ENCODE measurements around the gene OCA2.

The OCA2 gene

DNA sequence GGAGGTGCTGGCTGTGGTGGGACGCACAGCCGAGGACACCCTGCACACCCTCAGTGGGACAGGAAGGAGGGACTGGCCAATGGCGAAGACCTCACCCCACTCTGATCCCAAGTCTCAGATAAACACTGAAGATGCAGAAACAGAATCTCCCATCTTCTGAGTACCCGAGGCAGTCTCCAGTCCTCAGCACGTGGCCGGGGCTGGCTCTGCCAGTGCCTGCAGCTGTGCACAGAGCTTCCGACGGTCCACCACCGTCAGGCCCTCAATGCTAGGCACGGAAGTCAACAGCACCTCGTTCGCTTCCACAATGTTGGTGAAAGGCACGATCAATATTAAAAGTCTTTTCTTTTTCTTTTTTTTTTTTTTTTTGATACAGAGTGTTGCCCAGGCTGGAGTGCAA lies 16.8 kb upstream of the OCA2 start:
- no peak overlapping the region for H3K4me2 ChIP-seq (ENCODE audit: low read length, poor library complexity, severe bottlenecking)
- H3K4ac ChIP-seq (ENCODE audit: low read depth in 1 of 2, low read length in 2 of 2) = no peak overlapping the region
- no peak overlapping the region for H2AK5ac ChIP-seq (ENCODE audit: low read length, severe bottlenecking)
- H2BK15ac ChIP-seq (ENCODE audit: low read depth, poor library complexity, severe bottlenecking) = no peak overlapping the region
- no peak overlapping the region for H2BK120ac ChIP-seq (ENCODE audit: low read depth, low read length)
- no peak overlapping the region for H2AFZ ChIP-seq (ENCODE audit: low read depth, low read length)
- H3K23ac ChIP-seq (ENCODE audit: low read length in 2 of 2) = no peak overlapping the region
- H3K4me1 ChIP-seq (ENCODE audit: control insufficient read depth, insufficient read depth, low read depth, low read length) = peaks cover 13% of the 10 kb centered on the region
- H3K9ac ChIP-seq (ENCODE audit: low read length) = no peak overlapping the region
- no peaks in the 10 kb centered on the region for H3K9me3 ChIP-seq (ENCODE audit: control insufficient read depth, low read length)
- no peak overlapping the region for H3K27ac ChIP-seq (ENCODE audit: low read length, poor library complexity, severe bottlenecking)
- H3K4me3 ChIP-seq (ENCODE audit: insufficient read depth in 1 of 2, low read depth in 1 of 2, low read length in 2 of 2) = no peak overlapping the region
- WGBS = 88% methylated on average over 9 of the region's 13 CpGs
- H3K79me1 ChIP-seq (replicated peaks; ENCODE audit: low read length, poor library complexity, severe bottlenecking) = peaks cover 22% of the 10 kb centered on the region
- H4K8ac ChIP-seq (ENCODE audit: low read length) = no peak overlapping the region
- H3K27me3 ChIP-seq (ENCODE audit: control insufficient read depth in 1 of 2, insufficient read depth in 1 of 2, low read length in 2 of 2) = no peaks in the 10 kb centered on the region
- no peak overlapping the region for H3K14ac ChIP-seq (ENCODE audit: low read length in 2 of 2)
- no peak for DNase-seq
- no peak overlapping the region for H4K91ac ChIP-seq (ENCODE audit: low read length)
- H2BK12ac ChIP-seq (ENCODE audit: low read length in 2 of 2) = no peak overlapping the region
- H3K18ac ChIP-seq (ENCODE audit: low read depth in 1 of 2, low read length in 2 of 2) = no peak overlapping the region
- no peak overlapping the region for H2BK5ac ChIP-seq (ENCODE audit: low read depth, low read length, poor library complexity, severe bottlenecking)
- peaks cover 77 to 91% of the 10 kb centered on the region in 2 experiments for H3K36me3 ChIP-seq (ENCODE audit: control insufficient read depth in 1 of 2, insufficient read depth in 2 of 2, low read depth in 1 of 2, low read length in 2 of 2)

DNA sequence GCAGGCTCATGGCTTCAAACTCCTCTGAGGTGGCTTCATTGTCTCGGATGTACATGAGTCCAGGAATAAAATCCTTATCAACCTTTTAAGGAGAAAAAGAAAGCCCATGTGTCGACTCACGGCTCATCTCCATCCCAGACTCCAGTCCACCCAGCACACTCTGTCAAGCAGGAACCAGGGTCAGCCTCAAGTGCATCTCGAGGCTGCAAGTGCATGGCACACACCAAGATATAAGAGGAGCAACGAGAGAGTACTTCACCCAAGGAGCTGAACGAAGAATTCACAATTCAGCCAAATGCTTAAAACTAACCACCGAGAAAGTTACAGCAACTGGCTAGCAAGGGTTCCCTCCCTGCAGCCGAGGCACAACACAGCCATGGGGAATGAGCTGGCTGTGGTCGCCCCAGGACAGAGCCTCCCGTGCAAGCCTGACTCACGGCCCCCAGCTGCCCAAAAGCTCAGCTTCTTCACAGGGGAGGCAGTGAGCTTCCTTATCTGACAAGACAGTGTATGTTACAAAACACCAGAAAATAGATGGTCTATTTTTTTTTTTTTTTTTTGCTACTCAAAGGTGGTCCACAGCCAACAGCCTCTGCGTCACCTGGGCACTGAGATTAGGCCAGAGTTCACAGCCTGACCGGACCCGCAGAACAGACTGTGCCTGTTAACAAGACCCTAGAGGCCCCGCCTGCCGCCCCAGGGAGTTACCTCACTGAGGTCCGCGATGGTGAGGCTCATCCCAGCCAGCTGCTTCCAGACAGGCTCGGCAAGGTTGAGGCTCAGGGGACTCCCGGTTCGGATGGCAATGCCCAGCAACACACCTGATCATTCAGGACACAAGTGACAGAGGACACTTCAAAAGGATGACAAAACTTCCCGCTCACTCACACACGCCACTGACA lies 15.9 kb upstream of the OCA2 start:
- no peak overlapping the region for H2BK12ac ChIP-seq (ENCODE audit: low read length in 2 of 2)
- H2BK5ac ChIP-seq (ENCODE audit: low read depth, low read length, poor library complexity, severe bottlenecking) = no peak overlapping the region
- H3K36me3 ChIP-seq (ENCODE audit: control insufficient read depth in 1 of 2, insufficient read depth in 2 of 2, low read depth in 1 of 2, low read length in 2 of 2) = peaks cover 77 to 84% of the 10 kb centered on the region in 2 experiments
- H3K4me1 ChIP-seq (ENCODE audit: control insufficient read depth, insufficient read depth, low read depth, low read length) = peaks cover 13% of the 10 kb centered on the region
- 96% methylated on average over 23 of the region's 23 CpGs for WGBS
- no peak overlapping the region for H3K23ac ChIP-seq (ENCODE audit: low read length in 2 of 2)
- no peak overlapping the region for H3K4ac ChIP-seq (ENCODE audit: low read depth in 1 of 2, low read length in 2 of 2)
- no peak overlapping the region for H2AFZ ChIP-seq (ENCODE audit: low read depth, low read length)
- H2BK120ac ChIP-seq (ENCODE audit: low read depth, low read length) = no peak overlapping the region
- H3K79me1 ChIP-seq (replicated peaks; ENCODE audit: low read length, poor library complexity, severe bottlenecking) = peaks cover 18% of the 10 kb centered on the region
- no peaks in the 10 kb centered on the region for H3K27me3 ChIP-seq (ENCODE audit: control insufficient read depth in 1 of 2, insufficient read depth in 1 of 2, low read length in 2 of 2)
- H3K9me3 ChIP-seq (ENCODE audit: control insufficient read depth, low read length) = no peaks in the 10 kb centered on the region
- H3K4me2 ChIP-seq (ENCODE audit: low read length, poor library complexity, severe bottlenecking) = no peak overlapping the region
- no peak overlapping the region for H3K14ac ChIP-seq (ENCODE audit: low read length in 2 of 2)
- H2BK15ac ChIP-seq (ENCODE audit: low read depth, poor library complexity, severe bottlenecking) = no peak overlapping the region
- no peak overlapping the region for H3K4me3 ChIP-seq (ENCODE audit: insufficient read depth in 1 of 2, low read depth in 1 of 2, low read length in 2 of 2)
- no peak overlapping the region for H2AK5ac ChIP-seq (ENCODE audit: low read length, severe bottlenecking)
- no peak overlapping the region for H3K9ac ChIP-seq (ENCODE audit: low read length)
- no peak for DNase-seq
- no peak overlapping the region for H4K91ac ChIP-seq (ENCODE audit: low read length)
- H3K27ac ChIP-seq (ENCODE audit: low read length, poor library complexity, severe bottlenecking) = no peak overlapping the region
- no peak overlapping the region for H4K8ac ChIP-seq (ENCODE audit: low read length)
- H3K18ac ChIP-seq (ENCODE audit: low read depth in 1 of 2, low read length in 2 of 2) = no peak overlapping the region

DNA sequence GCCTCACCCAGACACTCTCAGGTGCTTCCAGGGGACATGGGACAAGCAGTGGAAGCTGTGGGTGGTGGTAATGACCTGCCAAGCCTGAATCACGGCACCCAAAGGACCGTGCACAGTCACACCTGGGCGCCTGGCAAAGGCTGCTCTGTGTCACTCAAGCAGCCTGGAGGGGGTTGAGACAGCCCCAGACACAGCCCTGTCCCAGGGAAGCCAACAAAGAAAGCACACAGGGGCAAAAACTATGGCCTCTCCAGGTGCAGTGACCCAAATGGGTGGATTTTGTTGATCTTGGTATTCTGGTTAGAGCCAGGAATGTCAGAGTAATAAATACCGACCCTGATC lies 15.0 kb upstream of the OCA2 start:
- Histone ChIP-seq H3K9ac (ENCODE audit: low read length) (no peak overlapping the region), H3K18ac (ENCODE audit: low read depth in 1 of 2, low read length in 2 of 2) (no peak overlapping the region), H3K27ac (ENCODE audit: low read length, poor library complexity, severe bottlenecking) (no peak overlapping the region), H4K91ac (ENCODE audit: low read length) (no peak overlapping the region), H3K27me3 (ENCODE audit: control insufficient read depth in 1 of 2, insufficient read depth in 1 of 2, low read length in 2 of 2) (no peaks in the 10 kb centered on the region), H3K79me1 (replicated peaks; ENCODE audit: low read length, poor library complexity, severe bottlenecking) (peaks cover 18% of the 10 kb centered on the region), H4K8ac (ENCODE audit: low read length) (no peak overlapping the region), H3K4me1 (ENCODE audit: control insufficient read depth, insufficient read depth, low read depth, low read length) (peaks cover 13% of the 10 kb centered on the region), H2BK120ac (ENCODE audit: low read depth, low read length) (no peak overlapping the region), H3K36me3 (ENCODE audit: control insufficient read depth in 1 of 2, insufficient read depth in 2 of 2, low read depth in 1 of 2, low read length in 2 of 2) (peaks cover 75 to 79% of the 10 kb centered on the region in 2 experiments), H3K23ac (ENCODE audit: low read length in 2 of 2) (no peak overlapping the region), H2BK5ac (ENCODE audit: low read depth, low read length, poor library complexity, severe bottlenecking) (no peak overlapping the region), H2BK15ac (ENCODE audit: low read depth, poor library complexity, severe bottlenecking) (no peak overlapping the region), H3K9me3 (ENCODE audit: control insufficient read depth, low read length) (no peaks in the 10 kb centered on the region), H3K4ac (ENCODE audit: low read depth in 1 of 2, low read length in 2 of 2) (no peak overlapping the region), H3K4me3 (ENCODE audit: insufficient read depth in 1 of 2, low read depth in 1 of 2, low read length in 2 of 2) (no peak overlapping the region), H2AK5ac (ENCODE audit: low read length, severe bottlenecking) (no peak overlapping the region), H2AFZ (ENCODE audit: low read depth, low read length) (no peak overlapping the region), H2BK12ac (ENCODE audit: low read length in 2 of 2) (no peak overlapping the region), H3K14ac (ENCODE audit: low read length in 2 of 2) (no peak overlapping the region), H3K4me2 (ENCODE audit: low read length, poor library complexity, severe bottlenecking) (no peak overlapping the region)
- 95% methylated on average over 3 of the region's 4 CpGs for WGBS
- no peak for DNase-seq

DNA sequence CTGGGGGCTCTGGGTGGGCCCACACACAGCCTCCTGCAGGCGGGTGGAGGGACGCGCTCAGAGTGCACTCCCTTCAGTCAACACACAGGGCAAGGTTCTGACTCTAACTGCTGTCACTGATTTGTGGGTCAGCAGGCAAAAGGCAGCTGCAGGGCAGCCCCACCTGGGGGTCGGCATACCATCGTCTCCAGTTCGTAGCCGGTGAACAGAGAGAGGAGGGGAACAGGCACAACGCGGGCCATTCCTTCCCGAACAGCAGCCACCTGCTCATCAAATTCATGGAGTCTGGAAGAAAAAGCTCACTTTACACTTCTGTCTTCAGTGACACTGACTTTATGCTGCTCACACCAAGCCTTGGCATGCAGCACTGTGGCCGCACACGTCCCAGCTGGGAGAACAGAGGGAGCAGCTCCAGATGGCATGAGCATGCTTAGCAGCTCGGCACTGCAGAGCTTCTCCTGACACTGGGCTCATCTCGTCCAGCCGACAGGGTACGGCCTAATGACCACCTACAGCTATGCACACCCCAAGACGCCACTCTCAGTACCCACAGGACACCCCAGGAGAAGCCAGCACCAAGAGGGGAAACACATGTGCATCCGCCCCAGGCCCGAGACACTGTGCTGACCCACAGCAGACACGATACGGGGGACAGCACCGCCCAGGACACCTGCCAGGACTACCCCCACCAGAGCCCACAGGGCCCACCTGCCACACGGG lies 14.4 kb upstream of the OCA2 start:
- H3K23ac ChIP-seq (ENCODE audit: low read length in 2 of 2) = no peak overlapping the region
- no peak overlapping the region for H3K27ac ChIP-seq (ENCODE audit: low read length, poor library complexity, severe bottlenecking)
- no peak overlapping the region for H2AFZ ChIP-seq (ENCODE audit: low read depth, low read length)
- no peak overlapping the region for H2BK15ac ChIP-seq (ENCODE audit: low read depth, poor library complexity, severe bottlenecking)
- DNase-seq = no peak
- H3K4me2 ChIP-seq (ENCODE audit: low read length, poor library complexity, severe bottlenecking) = no peak overlapping the region
- H2AK5ac ChIP-seq (ENCODE audit: low read length, severe bottlenecking) = no peak overlapping the region
- H3K9me3 ChIP-seq (ENCODE audit: control insufficient read depth, low read length) = no peaks in the 10 kb centered on the region
- H2BK12ac ChIP-seq (ENCODE audit: low read length in 2 of 2) = no peak overlapping the region
- no peak overlapping the region for H4K91ac ChIP-seq (ENCODE audit: low read length)
- H3K4ac ChIP-seq (ENCODE audit: low read depth in 1 of 2, low read length in 2 of 2) = no peak overlapping the region
- no peak overlapping the region for H3K9ac ChIP-seq (ENCODE audit: low read length)
- H3K18ac ChIP-seq (ENCODE audit: low read depth in 1 of 2, low read length in 2 of 2) = no peak overlapping the region
- peaks cover 16% of the 10 kb centered on the region for H3K79me1 ChIP-seq (replicated peaks; ENCODE audit: low read length, poor library complexity, severe bottlenecking)
- H3K36me3 ChIP-seq (ENCODE audit: control insufficient read depth in 1 of 2, insufficient read depth in 2 of 2, low read depth in 1 of 2, low read length in 2 of 2) = peaks cover 71 to 76% of the 10 kb centered on the region in 2 experiments
- H4K8ac ChIP-seq (ENCODE audit: low read length) = no peak overlapping the region
- no peak overlapping the region for H2BK5ac ChIP-seq (ENCODE audit: low read depth, low read length, poor library complexity, severe bottlenecking)
- no peak overlapping the region for H3K14ac ChIP-seq (ENCODE audit: low read length in 2 of 2)
- no peak overlapping the region for H2BK120ac ChIP-seq (ENCODE audit: low read depth, low read length)
- H3K4me3 ChIP-seq (ENCODE audit: insufficient read depth in 1 of 2, low read depth in 1 of 2, low read length in 2 of 2) = no peak overlapping the region
- peaks cover 13% of the 10 kb centered on the region for H3K4me1 ChIP-seq (ENCODE audit: control insufficient read depth, insufficient read depth, low read depth, low read length)
- 97% methylated on average over 20 of the region's 23 CpGs for WGBS
- no peaks in the 10 kb centered on the region for H3K27me3 ChIP-seq (ENCODE audit: control insufficient read depth in 1 of 2, insufficient read depth in 1 of 2, low read length in 2 of 2)
